ENCODE data around the gene BNC1. TPM values are rescaled to one million over a fixed set of nuclear protein-coding genes. Genes with fewer than 3 reads are reported as not detected.

BNC1 gene
- total RNA-seq, 1 donor from 2014 or later = 0.11 TPM

- TF ChIP-seq CTCF (IDR thresholded peaks at IDR 0.05; ENCODE audit: borderline replicate concordance) = no peak
- Histone ChIP-seq H3K9me3 (replicated peaks) (no peaks in the 10 kb centered on the region), H3K27me3 (ENCODE audit: low read depth) (no peaks in the 10 kb centered on the region), H3K27ac (replicated peaks) (peak within 1 kb of the TSS; percentile 93), H3K4me3 (peak within 1 kb of the TSS; percentile 92), H3K4me1 (peaks cover 47% of the 10 kb centered on the region), H3K36me3 (no peaks in the 10 kb centered on the region)
- peak; percentile 69 for DNase-seq
- intact Hi-C loops (cut with micrococcal nuclease) = no loop called here
Measured at GRCh38 chr15:83207660-83208366, 76.7 kb downstream of the BNC1 start, which contains the start of gene HDGFL3. Gene HDGFL3, minus strand, starts transcription at chr15:83207823. Its CDS starts 409 bp downstream, at chr15:83207414.

- no peaks in the 10 kb centered on the region for H3K27me3 ChIP-seq (ENCODE audit: low read depth)
- no peaks in the 10 kb centered on the region for H3K9me3 ChIP-seq (replicated peaks)
- TF ChIP-seq CTCF (IDR thresholded peaks at IDR 0.05; ENCODE audit: borderline replicate concordance) = no peak
- peak; percentile 40 for DNase-seq
- peak overlapping the region; percentile 92 for H3K4me3 ChIP-seq
- H3K27ac ChIP-seq (replicated peaks) = peak overlapping the region; percentile 93
- intact Hi-C loops (cut with micrococcal nuclease) = no loop called here
- H3K36me3 ChIP-seq = no peaks in the 10 kb centered on the region
- H3K4me1 ChIP-seq = peaks cover 53% of the 10 kb centered on the region
Measured at GRCh38 chr15:83207009-83207659, 77.3 kb downstream of the BNC1 start.

GRCh38 chr15:83206526-83207008 is 77.9 kb downstream of the BNC1 start:
- H3K4me1 ChIP-seq = peaks cover 59% of the 10 kb centered on the region
- TF ChIP-seq CTCF (IDR thresholded peaks at IDR 0.05; ENCODE audit: borderline replicate concordance) = no peak
- H3K27ac ChIP-seq (replicated peaks) = peak overlapping the region; percentile 93
- intact Hi-C loops (cut with micrococcal nuclease) = no loop called here
- H3K36me3 ChIP-seq = no peaks in the 10 kb centered on the region
- H3K4me3 ChIP-seq = peak overlapping the region; percentile 92
- no peak for DNase-seq
- no peaks in the 10 kb centered on the region for H3K27me3 ChIP-seq (ENCODE audit: low read depth)
- no peaks in the 10 kb centered on the region for H3K9me3 ChIP-seq (replicated peaks)

Other genes starting within 250 kb of the BNC1 start
- gene BTBD1, start 217.4 kb downstream of the BNC1 start, total RNA-seq = 169 TPM
- 4.7 TPM for gene TM6SF1, start 177.0 kb downstream of the BNC1 start, total RNA-seq
- 38.0 TPM for gene HDGFL3, start 76.8 kb downstream of the BNC1 start, total RNA-seq
- gene SH3GL3, start 162.7 kb upstream of the BNC1 start, total RNA-seq = not detected